ENCODE results near the gene FCHO2. TPM values are rescaled to one million over a fixed set of nuclear protein-coding genes. Genes with fewer than 3 reads are reported as not detected.
A peak's percentile ranks its signal among the peaks of the same experiment; 100 is the strongest.
"Not testable (repeated sequence)": the region's sequence is repeated elsewhere in the genome, so short reads cannot be mapped to it uniquely, and the experiment has no call there.

The FCHO2 gene
- total RNA-seq, 6 experiments from 2014 or later, result 16.6 to 24.8 (median 19.2) TPM

- Mint-ChIP-seq H3K9me3 (no peaks in the 10 kb centered on the region), H3K4me1 (ENCODE audit: low read depth) (peaks cover 58% of the 10 kb centered on the region), H3K36me3 (ENCODE audit: low read depth) (peaks cover 12% of the 10 kb centered on the region), H3K4me3 (peak overlapping the region; percentile 97), H3K27me3 (ENCODE audit: insufficient read depth) (no peaks in the 10 kb centered on the region), H3K27ac (peak overlapping the region; percentile 83)
- TF ChIP-seq CTCF (IDR thresholded peaks at IDR 0.05), result no peak
- peak; percentile 31 for DNase-seq
Measured at GRCh38 chr5:72956324-72957140, 691 bp downstream of the FCHO2 start.

GRCh38 chr5:72957337-72957736 lies 1.5 kb downstream of the FCHO2 start:
- H3K4me1 Mint-ChIP-seq (ENCODE audit: low read depth), result peaks cover 50% of the 10 kb centered on the region
- no peak for DNase-seq
- no peaks in the 10 kb centered on the region for H3K27me3 Mint-ChIP-seq (ENCODE audit: insufficient read depth)
- peaks cover 12% of the 10 kb centered on the region for H3K36me3 Mint-ChIP-seq (ENCODE audit: low read depth)
- H3K4me3 Mint-ChIP-seq, result peak overlapping the region; percentile 97
- H3K27ac Mint-ChIP-seq, result peak overlapping the region; percentile 83
- no peaks in the 10 kb centered on the region for H3K9me3 Mint-ChIP-seq
- TF ChIP-seq CTCF (IDR thresholded peaks at IDR 0.05), result no peak

- Mint-ChIP-seq H3K27me3 (ENCODE audit: insufficient read depth) (no peaks in the 10 kb centered on the region), H3K9me3 (no peaks in the 10 kb centered on the region), H3K36me3 (ENCODE audit: low read depth) (peaks cover 17% of the 10 kb centered on the region), H3K27ac (no peak overlapping the region), H3K4me1 (ENCODE audit: low read depth) (peaks cover 35% of the 10 kb centered on the region), H3K4me3 (no peak overlapping the region)
- no peak for DNase-seq
- no peak for TF ChIP-seq CTCF (IDR thresholded peaks at IDR 0.05)
Measured at GRCh38 chr5:72959257-72959656, 3.4 kb downstream of the FCHO2 start.

- not testable (repeated sequence) for H3K9me3 Mint-ChIP-seq; H3K27me3 Mint-ChIP-seq (ENCODE audit: insufficient read depth); H3K4me3 Mint-ChIP-seq; DNase-seq; H3K4me1 Mint-ChIP-seq (ENCODE audit: low read depth); H3K27ac Mint-ChIP-seq
- H3K36me3 Mint-ChIP-seq (ENCODE audit: low read depth), result peaks cover 13% of the 10 kb centered on the region; the same call in 1 of the 2 replicates
Measured at GRCh38 chr5:72974481-72974880, 18.6 kb downstream of the FCHO2 start.

- not testable (repeated sequence) for H3K27ac Mint-ChIP-seq
Measured at GRCh38 chr5:72976810-72977209, 21.0 kb downstream of the FCHO2 start.

GRCh38 chr5:72985719-72986118 lies 29.9 kb downstream of the FCHO2 start:
- H3K27ac Mint-ChIP-seq, result no peak overlapping the region
- no peaks in the 10 kb centered on the region for H3K9me3 Mint-ChIP-seq
- no peak for DNase-seq
- peaks cover 7% of the 10 kb centered on the region for H3K4me1 Mint-ChIP-seq (ENCODE audit: low read depth)
- H3K27me3 Mint-ChIP-seq (ENCODE audit: insufficient read depth), result no peaks in the 10 kb centered on the region
- peaks cover 9% of the 10 kb centered on the region for H3K36me3 Mint-ChIP-seq (ENCODE audit: low read depth)
- TF ChIP-seq CTCF (IDR thresholded peaks at IDR 0.05), result no peak
- no peak overlapping the region for H3K4me3 Mint-ChIP-seq

More at GRCh38 chr5:72976810-72977209, 21.0 kb downstream of the FCHO2 start:
- not testable (repeated sequence) for H3K4me1 Mint-ChIP-seq (ENCODE audit: low read depth); H3K27me3 Mint-ChIP-seq (ENCODE audit: insufficient read depth); H3K36me3 Mint-ChIP-seq (ENCODE audit: low read depth); H3K9me3 Mint-ChIP-seq; H3K4me3 Mint-ChIP-seq; DNase-seq
